Astrocyte of the cerebellum (primary cell): ENCODE results near the gene FITM1.

Source experiments
- DNase-seq: peaks from one replicate; pipeline ENCODE4 v3.0.0-alpha.2; 2011; ENCODE audit warnings: low read depth
- H3K4me3 ChIP-seq: 2 replicates; pipeline ENCODE4 v1.5.1; 2011; ENCODE audit warnings: mild to moderate bottlenecking, low read depth, low read length, moderate library complexity
- in situ Hi-C: cut with HindIII; loops from 2 replicates; pipeline ENCODE4 v1.10.0; 2017; ENCODE audit warnings: low sequenced_read_pairs
- TF ChIP-seq, protein P1 (sequence below): IDR thresholded peaks from 2 replicates; pipeline ENCODE4 v1.5.1; 2012; ENCODE audit warnings: low read length, low read depth, moderate library complexity, mild to moderate bottlenecking; ENCODE audit errors: missing control alignments

FITM1 gene

GRCh38 chr14:24149302-24149969 is 19.0 kb downstream of the FITM1 start:
- TF ChIP-seq, protein P1, sequence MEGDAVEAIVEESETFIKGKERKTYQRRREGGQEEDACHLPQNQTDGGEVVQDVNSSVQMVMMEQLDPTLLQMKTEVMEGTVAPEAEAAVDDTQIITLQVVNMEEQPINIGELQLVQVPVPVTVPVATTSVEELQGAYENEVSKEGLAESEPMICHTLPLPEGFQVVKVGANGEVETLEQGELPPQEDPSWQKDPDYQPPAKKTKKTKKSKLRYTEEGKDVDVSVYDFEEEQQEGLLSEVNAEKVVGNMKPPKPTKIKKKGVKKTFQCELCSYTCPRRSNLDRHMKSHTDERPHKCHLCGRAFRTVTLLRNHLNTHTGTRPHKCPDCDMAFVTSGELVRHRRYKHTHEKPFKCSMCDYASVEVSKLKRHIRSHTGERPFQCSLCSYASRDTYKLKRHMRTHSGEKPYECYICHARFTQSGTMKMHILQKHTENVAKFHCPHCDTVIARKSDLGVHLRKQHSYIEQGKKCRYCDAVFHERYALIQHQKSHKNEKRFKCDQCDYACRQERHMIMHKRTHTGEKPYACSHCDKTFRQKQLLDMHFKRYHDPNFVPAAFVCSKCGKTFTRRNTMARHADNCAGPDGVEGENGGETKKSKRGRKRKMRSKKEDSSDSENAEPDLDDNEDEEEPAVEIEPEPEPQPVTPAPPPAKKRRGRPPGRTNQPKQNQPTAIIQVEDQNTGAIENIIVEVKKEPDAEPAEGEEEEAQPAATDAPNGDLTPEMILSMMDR = no peak
- H3K4me3 ChIP-seq = no peak overlapping the region
- DNase-seq = no peak
- in situ Hi-C loops = no loop called here

DNA sequence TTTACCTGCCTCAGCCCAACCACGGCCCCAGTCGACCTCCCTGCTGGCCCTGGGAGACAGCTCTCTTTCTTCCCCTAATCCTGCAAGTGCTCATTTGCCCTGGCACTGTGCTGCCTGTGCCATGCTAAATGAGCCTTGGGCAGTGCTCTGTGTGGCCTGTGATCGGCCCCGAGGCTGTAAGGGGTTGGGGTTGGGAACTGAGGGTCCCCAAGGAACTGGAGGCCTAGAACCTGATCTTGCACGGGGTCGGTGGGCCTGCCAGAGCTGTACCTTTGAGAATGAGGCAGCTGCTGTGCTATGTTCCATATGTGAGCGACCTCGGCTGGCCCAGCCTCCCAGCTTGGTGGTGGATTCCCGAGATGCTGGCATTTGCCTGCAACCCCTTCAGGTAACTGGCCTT is 19.6 kb downstream of the FITM1 start:
- DNase-seq = no peak
- no peak overlapping the region for H3K4me3 ChIP-seq
- in situ Hi-C loops = no loop called here
- TF ChIP-seq, protein P1 = no peak

GRCh38 chr14:24150567-24150966 is 20.1 kb downstream of the FITM1 start:
- in situ Hi-C loops = no loop called here
- H3K4me3 ChIP-seq = no peak overlapping the region
- TF ChIP-seq, protein P1 = no peak
- no peak for DNase-seq

GRCh38 chr14:24150993-24151392 is 20.5 kb downstream of the FITM1 start:
- TF ChIP-seq, protein P1 = no peak
- no peak overlapping the region for H3K4me3 ChIP-seq
- in situ Hi-C loops = no loop called here
- no peak for DNase-seq

DNA sequence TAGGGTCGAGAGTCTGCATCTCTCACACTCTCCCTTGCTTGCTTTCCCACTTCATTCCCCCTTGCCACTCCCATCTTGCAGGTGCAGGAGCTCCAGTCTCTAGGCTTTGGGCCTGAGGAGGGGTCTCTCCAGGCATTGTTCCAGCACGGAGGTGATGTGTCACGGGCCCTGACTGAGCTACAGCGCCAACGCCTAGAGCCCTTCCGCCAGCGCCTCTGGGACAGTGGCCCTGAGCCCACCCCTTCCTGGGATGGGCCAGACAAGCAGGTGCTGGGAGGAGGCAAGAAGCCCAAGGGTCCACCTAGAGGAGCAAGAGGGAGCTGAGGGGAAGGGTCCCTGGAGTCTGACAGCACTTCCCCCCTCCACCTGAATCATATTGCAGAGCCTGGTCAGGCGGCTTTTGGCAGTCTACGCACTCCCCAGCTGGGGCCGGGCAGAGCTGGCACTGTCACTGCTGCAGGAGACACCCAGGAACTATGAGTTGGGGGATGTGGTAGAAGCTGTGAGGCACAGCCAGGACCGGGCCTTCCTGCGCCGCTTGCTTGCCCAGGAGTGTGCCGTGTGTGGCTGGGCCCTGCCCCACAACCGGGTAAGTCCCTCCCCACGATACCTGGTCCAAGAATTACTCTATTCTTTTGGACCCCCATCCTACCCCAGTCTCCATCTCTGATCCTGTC is 21.1 kb downstream of the FITM1 start:
- TF ChIP-seq, protein P1 = no peak
- H3K4me3 ChIP-seq = no peak overlapping the region
- in situ Hi-C loops = no loop called here
- DNase-seq = no peak

DNA sequence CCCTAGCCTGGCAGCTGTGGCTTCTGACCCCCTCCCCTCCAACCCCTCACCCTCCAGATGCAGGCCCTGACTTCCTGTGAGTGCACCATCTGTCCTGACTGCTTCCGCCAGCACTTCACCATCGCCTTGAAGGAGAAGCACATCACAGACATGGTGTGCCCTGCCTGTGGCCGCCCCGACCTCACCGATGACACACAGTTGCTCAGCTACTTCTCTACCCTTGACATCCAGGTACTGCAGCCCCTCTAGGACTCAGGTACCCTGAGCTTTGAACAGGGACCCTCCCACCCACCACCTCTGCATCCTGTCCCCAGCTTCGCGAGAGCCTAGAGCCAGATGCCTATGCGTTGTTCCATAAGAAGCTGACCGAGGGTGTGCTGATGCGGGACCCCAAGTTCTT is 24.6 kb downstream of the FITM1 start:
- TF ChIP-seq, protein P1 = no peak
- H3K4me3 ChIP-seq = no peak overlapping the region
- in situ Hi-C loops = no loop called here
- DNase-seq = no peak
